ENCODE measurements around the gene CSF1R. TPM values are rescaled to one million over a fixed set of nuclear protein-coding genes. Genes with fewer than 3 reads are reported as not detected.

CSF1R gene
- total RNA-seq, 3 donors from 2014 or later (not counting 1 experiment from before 2014, with no cell fraction given): 4.9 to 39.0 (median 7.8) TPM

GRCh38 chr5:150122536-150123481 lies 36.5 kb upstream of the CSF1R start:
- DNase-seq: no peak
- H3K9me3 Mint-ChIP-seq: no peaks in the 10 kb centered on the region
- 89% methylated on average over 15 of the region's 15 CpGs for WGBS (ENCODE audit: insufficient coverage)

GRCh38 chr5:150122158-150122510 lies 35.8 kb upstream of the CSF1R start:
- H3K27ac ChIP-seq (ENCODE audit: low read length): no peak overlapping the region
- Mint-ChIP-seq H3K27ac (no peak overlapping the region), H3K9me3 (no peaks in the 10 kb centered on the region), H3K36me3 (no peaks in the 10 kb centered on the region), H3K4me3 (no peak overlapping the region), H3K27me3 (ENCODE audit: low read depth in 2 of 2) (no peaks in the 10 kb centered on the region), H3K4me1 (peaks cover 4 to 5% of the 10 kb centered on the region in 2 donors)
- no peaks in the 10 kb centered on the region for H3K9me3 ChIP-seq (ENCODE audit: control insufficient read depth, insufficient read depth, low read length)
- peak in 1 of 2 donors; percentile 20 for DNase-seq
- TF ChIP-seq CTCF (IDR thresholded peaks at IDR 0.05): no peak
- 59% methylated on average over 5 of the region's 5 CpGs for WGBS (ENCODE audit: insufficient coverage)
- ATAC-seq: peak in 1 of 3 donors; percentile 54
- H3K27me3 ChIP-seq (ENCODE audit: control insufficient read depth, insufficient read depth, low read length): no peaks in the 10 kb centered on the region
- intact Hi-C loops (cut with micrococcal nuclease): no loop called here
- H3K4me1 ChIP-seq (ENCODE audit: control insufficient read depth, insufficient read depth, low read length): peaks cover 8% of the 10 kb centered on the region
- no peak overlapping the region for H3K4me3 ChIP-seq (ENCODE audit: low read length)
- no peaks in the 10 kb centered on the region for H3K36me3 ChIP-seq (ENCODE audit: control insufficient read depth, insufficient read depth, low read length)

More at GRCh38 chr5:150122536-150123481, 36.5 kb upstream of the CSF1R start:
- no peak overlapping the region for H3K27ac Mint-ChIP-seq
- H3K36me3 ChIP-seq (ENCODE audit: control insufficient read depth, insufficient read depth, low read length): no peaks in the 10 kb centered on the region
- TF ChIP-seq CTCF (IDR thresholded peaks at IDR 0.05): no peak
- H3K4me3 Mint-ChIP-seq: no peak overlapping the region
- intact Hi-C loops (cut with micrococcal nuclease): no loop called here
- H3K27me3 Mint-ChIP-seq (ENCODE audit: low read depth in 2 of 2): peaks cover 0 to 1% of the 10 kb centered on the region in 2 donors
- H3K36me3 Mint-ChIP-seq: no peaks in the 10 kb centered on the region
- H3K4me3 ChIP-seq (ENCODE audit: low read length): no peak overlapping the region
- H3K27me3 ChIP-seq (ENCODE audit: control insufficient read depth, insufficient read depth, low read length): no peaks in the 10 kb centered on the region
- H3K4me1 ChIP-seq (ENCODE audit: control insufficient read depth, insufficient read depth, low read length): peaks cover 8% of the 10 kb centered on the region
- peaks cover 4 to 7% of the 10 kb centered on the region in 2 donors for H3K4me1 Mint-ChIP-seq
- H3K9me3 ChIP-seq (ENCODE audit: control insufficient read depth, insufficient read depth, low read length): no peaks in the 10 kb centered on the region
- ATAC-seq: no peak
- no peak overlapping the region for H3K27ac ChIP-seq (ENCODE audit: low read length)

GRCh38 chr5:150121448-150122157 lies 35.2 kb upstream of the CSF1R start:
- H3K4me1 ChIP-seq (ENCODE audit: control insufficient read depth, insufficient read depth, low read length): peaks cover 8% of the 10 kb centered on the region
- Mint-ChIP-seq H3K27ac (no peak overlapping the region), H3K4me3 (no peak overlapping the region), H3K27me3 (ENCODE audit: low read depth in 2 of 2) (no peaks in the 10 kb centered on the region), H3K36me3 (no peaks in the 10 kb centered on the region), H3K9me3 (no peaks in the 10 kb centered on the region), H3K4me1 (peaks cover 4 to 5% of the 10 kb centered on the region in 2 donors)
- ATAC-seq: no peak
- no peak overlapping the region for H3K4me3 ChIP-seq (ENCODE audit: low read length)
- no peak for DNase-seq
- H3K27ac ChIP-seq (ENCODE audit: low read length): no peak overlapping the region
- WGBS (ENCODE audit: insufficient coverage): 94% methylated on average over 14 of the region's 14 CpGs
- H3K9me3 ChIP-seq (ENCODE audit: control insufficient read depth, insufficient read depth, low read length): no peaks in the 10 kb centered on the region
- intact Hi-C loops (cut with micrococcal nuclease): no loop called here
- TF ChIP-seq CTCF (IDR thresholded peaks at IDR 0.05): no peak
- H3K36me3 ChIP-seq (ENCODE audit: control insufficient read depth, insufficient read depth, low read length): no peaks in the 10 kb centered on the region
- no peaks in the 10 kb centered on the region for H3K27me3 ChIP-seq (ENCODE audit: control insufficient read depth, insufficient read depth, low read length)
